AG10803 (cell line): ENCODE results near the gene OR4P4.

Experiments used
- DNase-seq: peaks from one replicate; pipeline ENCODE4 v3.0.0; 2010; ENCODE audit warnings: low read depth
- H3K4me3 ChIP-seq: 2 replicates; pipeline ENCODE4 v1.5.1; 2011; ENCODE audit warnings: mild to moderate bottlenecking, low read length, control low read depth
- TF ChIP-seq, protein P1 (sequence below): conservative IDR thresholded peaks from 2 replicates; pipeline ENCODE4 v1.5.1; 2011; ENCODE audit warnings: mild to moderate bottlenecking, low read length, control low read depth, inconsistent platforms

Gene OR4P4

DNA sequence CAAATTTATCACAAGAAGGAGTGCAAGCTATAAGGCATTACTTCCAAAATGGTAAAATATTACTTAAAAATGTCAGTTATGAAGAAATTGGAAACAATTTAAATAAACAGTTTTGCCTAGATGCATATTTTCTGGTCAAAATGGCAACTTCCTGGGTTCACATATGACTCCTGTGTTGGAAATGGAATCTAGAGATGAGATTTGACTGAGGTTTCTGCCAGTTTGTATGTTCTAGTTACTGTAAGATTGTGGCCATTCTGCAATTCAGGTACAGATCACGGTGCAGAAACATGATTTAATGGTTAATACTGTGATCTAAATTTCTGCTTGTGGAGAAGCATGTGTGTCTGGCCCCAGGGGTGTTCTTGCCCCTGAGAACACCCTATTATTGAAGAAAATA is 23.7 kb downstream of the OR4P4 start:
- H3K4me3 ChIP-seq = no peak overlapping the region
- no peak for DNase-seq
- TF ChIP-seq, protein P1, sequence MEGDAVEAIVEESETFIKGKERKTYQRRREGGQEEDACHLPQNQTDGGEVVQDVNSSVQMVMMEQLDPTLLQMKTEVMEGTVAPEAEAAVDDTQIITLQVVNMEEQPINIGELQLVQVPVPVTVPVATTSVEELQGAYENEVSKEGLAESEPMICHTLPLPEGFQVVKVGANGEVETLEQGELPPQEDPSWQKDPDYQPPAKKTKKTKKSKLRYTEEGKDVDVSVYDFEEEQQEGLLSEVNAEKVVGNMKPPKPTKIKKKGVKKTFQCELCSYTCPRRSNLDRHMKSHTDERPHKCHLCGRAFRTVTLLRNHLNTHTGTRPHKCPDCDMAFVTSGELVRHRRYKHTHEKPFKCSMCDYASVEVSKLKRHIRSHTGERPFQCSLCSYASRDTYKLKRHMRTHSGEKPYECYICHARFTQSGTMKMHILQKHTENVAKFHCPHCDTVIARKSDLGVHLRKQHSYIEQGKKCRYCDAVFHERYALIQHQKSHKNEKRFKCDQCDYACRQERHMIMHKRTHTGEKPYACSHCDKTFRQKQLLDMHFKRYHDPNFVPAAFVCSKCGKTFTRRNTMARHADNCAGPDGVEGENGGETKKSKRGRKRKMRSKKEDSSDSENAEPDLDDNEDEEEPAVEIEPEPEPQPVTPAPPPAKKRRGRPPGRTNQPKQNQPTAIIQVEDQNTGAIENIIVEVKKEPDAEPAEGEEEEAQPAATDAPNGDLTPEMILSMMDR = no peak

DNA sequence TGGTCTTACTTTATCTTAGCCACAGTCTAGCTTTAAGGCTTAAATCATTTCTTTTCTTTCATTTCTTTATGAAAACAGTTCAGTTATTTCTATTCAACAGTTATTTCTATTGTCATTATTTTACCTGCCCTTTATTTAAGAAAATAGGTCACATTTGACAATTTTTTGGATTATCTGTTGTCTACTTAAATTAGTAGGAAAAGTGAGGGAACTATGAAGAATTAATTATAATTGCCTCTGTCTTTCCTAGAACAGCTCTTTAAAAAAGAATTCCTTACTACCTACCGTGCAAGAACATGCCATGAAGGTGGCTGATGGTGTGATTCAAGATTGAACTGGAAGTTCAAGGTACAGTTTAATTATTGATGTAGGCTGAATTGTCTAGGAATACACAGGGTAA is 27.0 kb downstream of the OR4P4 start, which contains the start of gene OR4C6:
OR4C6 (plus strand) TSS at position 301 of the 400 bp plus-strand sequence. CDS start 2,966 bp downstream, outside the sequence.
- no peak for DNase-seq
- TF ChIP-seq, protein P1 = no peak
- no peak within 1 kb of the TSS for H3K4me3 ChIP-seq

DNA sequence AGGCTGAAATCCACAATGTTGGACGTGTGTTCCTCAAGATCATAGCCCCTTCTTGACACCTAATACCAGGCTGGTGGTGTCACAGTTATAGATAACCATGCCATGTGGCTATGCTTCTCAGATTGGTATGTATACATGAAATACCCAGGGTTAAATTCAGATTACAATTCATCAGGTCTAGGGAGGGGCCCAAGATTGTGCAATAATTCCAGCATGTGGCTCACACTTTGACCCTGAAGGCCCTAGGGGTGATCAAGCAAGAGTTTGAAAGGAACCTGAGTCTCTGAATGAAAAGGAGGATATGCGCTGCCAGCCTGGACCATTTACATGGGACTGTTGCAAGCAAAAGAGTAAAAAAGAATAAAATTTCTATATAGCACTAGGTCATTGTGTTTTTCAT is 34.5 kb downstream of the OR4P4 start:
- no peak overlapping the region for H3K4me3 ChIP-seq
- TF ChIP-seq, protein P1 = no peak
- DNase-seq = no peak

DNA sequence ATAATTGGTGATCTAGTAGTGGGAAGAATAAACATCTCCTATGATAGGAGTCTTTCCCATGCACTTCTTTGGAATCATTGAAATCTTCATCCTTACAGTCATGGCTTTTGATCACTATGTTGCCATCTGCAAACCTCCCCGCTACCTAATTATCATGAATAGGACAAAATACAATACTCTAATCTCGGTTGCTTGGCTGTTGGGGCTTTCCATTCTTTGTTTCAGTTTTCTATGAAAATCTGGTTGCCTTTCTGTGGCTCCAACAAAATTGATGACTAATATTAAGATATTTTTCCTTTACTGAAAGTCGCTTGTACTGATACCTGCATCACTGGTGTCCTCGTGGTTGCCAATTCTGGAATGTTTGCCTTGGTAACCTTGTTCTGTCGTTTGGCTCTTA is 38.9 kb downstream of the OR4P4 start:
- TF ChIP-seq, protein P1 = no peak
- no peak for DNase-seq
- no peak overlapping the region for H3K4me3 ChIP-seq
